ENCODE results near the gene AP5S1. TPM values are rescaled to one million over a fixed set of nuclear protein-coding genes. Genes with fewer than 3 reads are reported as not detected.

The AP5S1 gene
- polyA plus RNA-seq, 1 of the 3 experiments (the other 2 are of a cell fraction), result 10.3 TPM

- TF ChIP-seq REST (IDR thresholded peaks at IDR 0.05; ENCODE audit: low read depth, low read length) (no peak), ZBTB33 (IDR thresholded peaks at IDR 0.05; ENCODE audit: borderline replicate concordance, low read depth) (no peak)
These were observed 23.7 kb upstream of the AP5S1 start (continued) for GRCh38 chr20:3796477-3797225.

- ChIA-PET CTCF (interaction anchor here (3.5 kb wide), 1 partner anchor 22 kb away, joined by 51 read pairs; the partner anchor contains the start of gene AP5S1), POLR2A (no interaction called here)
- no peaks in the 10 kb centered on the region for H3F3A ChIP-seq (replicated peaks; ENCODE audit: insufficient read depth)
- peak overlapping the region; percentile 98 for H3K4me2 ChIP-seq
- peaks cover 20 to 30% of the 10 kb centered on the region in 2 experiments for H3K36me3 ChIP-seq (replicated peaks in 1 of 2; ENCODE audit: control insufficient read depth in 1 of 2, insufficient read depth in 2 of 2, low read length in 1 of 2)
- H3K4me3 ChIP-seq (ENCODE audit: low read depth in 2 of 2, low read length in 1 of 2), result peak overlapping the region; percentile 70 to 72
- H3K9me3 ChIP-seq, result no peaks in the 10 kb centered on the region
- peak overlapping the region; percentile 89 for H3K9ac ChIP-seq
- no peak overlapping the region for H2AFZ ChIP-seq (ENCODE audit: low read depth)
- DNase-seq, result peak; percentile 10
- H4K20me1 ChIP-seq (ENCODE audit: insufficient read depth), result no peaks in the 10 kb centered on the region
- peaks cover 17 to 41% of the 10 kb centered on the region in 2 experiments; a peak in 3 of 4 replicates for H3K4me1 ChIP-seq (ENCODE audit: control insufficient read depth in 1 of 2, insufficient read depth in 2 of 2, low read depth in 1 of 2, low read length in 1 of 2)
- H3K79me2 ChIP-seq (ENCODE audit: insufficient read depth), result peaks cover 53% of the 10 kb centered on the region
- H3K9me2 ChIP-seq, result no peaks in the 10 kb centered on the region
- WGBS (ENCODE audit: low lambda C conversion rate), result 65% methylated on average over 5 of the region's 5 CpGs
- peak overlapping the region in 1 of 2 experiments; percentile 64; a peak in 2 of 4 replicates for H3K27ac ChIP-seq (ENCODE audit: low read depth in 2 of 2, low read length in 1 of 2)
- no peaks in the 10 kb centered on the region for H3K27me3 ChIP-seq (ENCODE audit: insufficient read depth)
- TF ChIP-seq USF2 (IDR thresholded peaks at IDR 0.05; ENCODE audit: borderline replicate concordance, low read depth, low read length) (no peak), TCF12 (IDR thresholded peaks at IDR 0.05) (no peak), FOXJ3 (CRISPR knock-in tag; IDR thresholded peaks at IDR 0.05) (no peak), YY1 (IDR thresholded peaks at IDR 0.05; ENCODE audit: low read depth) (no peak), NRF1 (IDR thresholded peaks at IDR 0.05; ENCODE audit: low read depth, low read length) (no peak), EZH2phosphoT487 (IDR thresholded peaks at IDR 0.05; ENCODE audit: borderline replicate concordance, low read depth) (no peak), GATA2 (CRISPR knock-in tag; IDR thresholded peaks at IDR 0.05) (no peak), ZBTB33 (IDR thresholded peaks at IDR 0.05; ENCODE audit: borderline replicate concordance, low read depth) (no peak), MEF2A (IDR thresholded peaks at IDR 0.05; ENCODE audit: borderline replicate concordance, low read depth) (no peak), TAF1 (IDR thresholded peaks at IDR 0.05; ENCODE audit: borderline replicate concordance, low read depth, low read length) (no peak), SIN3A (IDR thresholded peaks at IDR 0.05; ENCODE audit: borderline replicate concordance, low read depth, low read length) (no peak), RXRA (IDR thresholded peaks at IDR 0.05; ENCODE audit: borderline replicate concordance, low read depth) (no peak), PBX3 (IDR thresholded peaks at IDR 0.05) (no peak), EP300 (IDR thresholded peaks at IDR 0.05; ENCODE audit: borderline replicate concordance in 1 of 2, low read depth in 1 of 2, low read length in 1 of 2) (no peak), MXI1 (IDR thresholded peaks at IDR 0.05; ENCODE audit: low read depth, low read length) (no peak), RFX5 (IDR thresholded peaks at IDR 0.05; ENCODE audit: low read length) (no peak), FOXM1 (IDR thresholded peaks at IDR 0.05; ENCODE audit: low read depth) (no peak), RCOR1 (IDR thresholded peaks at IDR 0.05; ENCODE audit: low read length) (no peak), RAD21 (IDR thresholded peaks at IDR 0.05; ENCODE audit: low read length) (no peak)
These were observed 23.2 kb upstream of the AP5S1 start for GRCh38 chr20:3797226-3797545.

Measured in SK-N-SH (cell line).